Glomerular visceral epithelial cell (primary cell): ENCODE results near the gene EFL1.

Experiments
- DNase-seq: peaks from one replicate; pipeline ENCODE4 v3.0.0-alpha.2; 2016; ENCODE audit errors: extremely low spot score

EFL1 gene

GRCh38 chr15:82159922-82160321, 102.6 kb downstream of the EFL1 start:
- peak; percentile 81 for DNase-seq

DNA sequence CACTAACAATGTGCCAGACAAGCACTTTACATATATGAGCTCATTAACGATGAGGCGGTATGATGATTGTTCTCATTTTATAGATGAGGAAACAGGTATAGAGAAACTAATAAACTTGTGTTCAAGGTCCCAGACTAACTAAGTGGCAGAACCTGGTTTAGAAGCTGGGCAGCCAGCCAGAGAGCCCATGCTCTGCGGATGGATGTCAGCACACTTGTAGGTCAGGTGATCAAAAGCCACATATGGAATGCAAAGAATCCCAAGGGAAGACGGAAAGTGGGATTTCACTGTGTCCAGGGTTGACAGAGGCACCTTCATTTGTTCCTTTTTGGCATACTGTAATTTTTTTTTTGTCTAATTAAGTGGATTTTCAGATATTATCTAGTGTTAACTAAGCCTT, 103.7 kb downstream of the EFL1 start:
- peak; percentile 78 for DNase-seq

GRCh38 chr15:82150645-82151044, 111.9 kb downstream of the EFL1 start:
- DNase-seq: no peak

GRCh38 chr15:82146990-82147461, 115.5 kb downstream of the EFL1 start:
- DNase-seq: peak; percentile 78

- DNase-seq: no peak
These were observed 116.0 kb downstream of the EFL1 start for GRCh38 chr15:82146576-82146975.

DNA sequence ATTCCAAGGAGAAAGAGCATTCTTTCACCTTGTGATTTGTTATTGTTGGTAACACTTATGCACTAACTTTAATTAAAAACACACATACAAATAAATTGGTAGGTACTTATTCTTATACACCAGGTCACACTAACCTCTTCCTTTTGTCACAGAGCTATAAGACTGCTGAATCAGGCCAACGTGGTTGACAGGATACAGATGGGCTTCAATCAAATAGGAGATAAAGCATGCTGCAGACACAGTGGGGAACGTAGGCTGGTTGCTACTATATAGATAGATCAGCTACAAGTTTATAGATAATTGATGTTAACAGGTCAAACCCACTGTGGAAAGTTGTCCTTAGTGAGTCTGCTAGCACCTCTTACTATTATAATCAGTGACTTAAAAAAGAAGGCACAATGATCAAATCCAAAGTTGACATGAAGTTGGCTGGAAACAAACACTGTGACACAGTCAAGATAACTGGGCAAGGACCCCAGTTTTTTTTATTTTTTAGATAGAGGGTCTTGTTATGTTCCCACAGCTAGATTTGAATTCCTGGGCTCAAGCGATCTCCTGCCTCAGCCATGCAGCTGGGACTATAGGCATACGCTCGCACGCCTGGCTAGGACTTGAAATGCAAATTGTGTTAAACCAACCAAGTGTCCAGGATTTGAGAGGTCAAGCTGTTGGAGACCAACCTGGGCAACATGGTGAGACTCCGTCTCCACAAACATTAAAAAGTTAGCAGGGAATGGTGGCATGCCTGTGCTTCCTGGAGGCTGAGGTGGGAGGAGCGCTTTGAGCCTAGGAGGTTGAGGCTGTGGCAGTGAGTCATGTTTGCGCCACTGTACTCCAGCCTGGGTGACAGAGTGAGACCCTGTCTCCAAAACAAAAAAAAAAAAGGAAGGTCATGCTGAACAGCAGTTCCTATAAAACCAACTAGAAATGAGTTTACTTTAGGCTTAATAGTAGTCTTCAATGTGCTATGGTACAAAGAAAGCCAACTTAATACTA, 118.8 kb downstream of the EFL1 start:
- DNase-seq: no peak

DNA sequence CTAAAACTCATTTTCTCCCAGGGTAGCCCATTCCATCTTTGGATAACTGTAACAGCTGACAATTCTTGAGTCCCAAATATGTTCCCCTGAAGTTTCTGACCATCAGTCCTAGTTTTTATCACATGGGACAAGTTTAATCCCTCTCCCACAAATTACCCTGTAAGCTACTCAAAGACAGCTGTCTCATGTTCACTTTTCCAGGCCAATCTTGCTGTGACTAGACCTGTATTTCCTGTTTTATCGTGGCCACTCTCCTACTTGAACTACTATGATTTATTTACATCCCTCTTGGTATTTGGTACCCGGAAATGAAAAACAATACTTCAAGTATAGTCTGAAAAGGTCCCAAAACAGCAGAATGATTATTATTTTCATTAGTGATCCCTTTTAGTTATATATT, 121.6 kb downstream of the EFL1 start:
- DNase-seq: no peak

- DNase-seq: peak; percentile 51
These were observed 122.7 kb downstream of the EFL1 start for GRCh38 chr15:82139823-82140268.

DNA sequence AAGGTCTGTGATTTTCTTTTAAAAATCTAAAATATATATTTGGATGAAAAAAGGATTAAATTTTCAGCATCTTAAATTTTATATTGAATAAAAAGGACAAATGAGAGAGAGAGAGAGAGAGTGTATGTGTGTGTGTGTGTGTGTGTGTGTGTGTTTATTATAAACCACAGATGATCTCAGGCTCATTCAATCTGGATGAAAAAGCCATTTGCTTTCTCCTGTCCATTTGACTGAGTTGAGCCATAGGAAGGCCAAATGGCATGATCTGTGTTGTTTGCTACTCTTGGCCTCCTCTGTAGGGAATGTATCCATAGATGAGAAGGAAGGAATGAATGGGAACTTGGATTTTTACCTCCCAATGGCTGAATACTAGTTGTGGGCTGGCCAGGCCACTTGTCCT, 124.2 kb downstream of the EFL1 start:
- no peak for DNase-seq

- DNase-seq: peak; percentile 33
These were observed 125.3 kb downstream of the EFL1 start for GRCh38 chr15:82137261-82137660.

GRCh38 chr15:82136120-82136519, 126.4 kb downstream of the EFL1 start:
- no peak for DNase-seq

DNA sequence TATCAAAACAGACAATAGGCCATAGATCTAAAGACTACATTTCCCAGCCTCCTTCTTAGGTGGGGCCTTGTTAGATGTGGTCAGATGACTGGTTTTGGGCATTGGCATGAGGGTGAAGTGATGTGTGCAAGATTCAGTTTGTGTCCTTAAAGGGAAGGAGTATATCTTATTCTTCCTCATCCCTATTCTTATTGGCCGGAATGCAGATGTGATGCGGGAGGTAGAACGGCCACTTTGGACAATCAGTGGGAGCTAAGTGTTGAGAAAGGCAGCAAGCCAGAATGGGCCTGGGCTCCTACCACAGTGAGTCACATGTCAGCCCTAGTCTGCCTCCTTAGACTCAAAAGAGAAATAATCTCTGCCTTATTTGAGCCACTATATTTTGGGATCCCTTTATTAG, 126.9 kb downstream of the EFL1 start:
- peak; percentile 62 for DNase-seq

- DNase-seq: no peak
These were observed 128.1 kb downstream of the EFL1 start for GRCh38 chr15:82134461-82134860.

- no peak for DNase-seq
These were observed 129.3 kb downstream of the EFL1 start for GRCh38 chr15:82133251-82133650.

GRCh38 chr15:82132742-82133141, 129.8 kb downstream of the EFL1 start:
- peak; percentile 85 for DNase-seq

DNA sequence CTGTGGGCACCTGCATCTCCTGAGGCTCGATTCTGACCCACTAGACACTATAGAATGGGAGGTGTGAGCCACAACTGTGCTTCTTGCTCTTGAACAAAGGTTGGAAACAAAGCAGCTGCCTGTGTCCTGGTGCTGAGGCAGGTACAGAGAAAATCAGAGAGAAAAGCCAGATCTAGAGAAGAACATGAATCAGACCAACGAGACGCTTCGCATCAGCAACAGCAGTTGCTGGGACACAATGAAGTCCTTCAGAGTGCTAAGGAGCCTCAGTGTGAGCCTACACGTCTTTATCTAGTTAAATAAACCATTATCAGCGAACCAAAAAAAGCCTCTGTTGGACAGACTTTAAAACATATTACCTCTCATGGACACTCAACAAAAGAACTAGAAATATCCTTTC, 130.4 kb downstream of the EFL1 start:
- no peak for DNase-seq

- DNase-seq: no peak
These were observed 132.3 kb downstream of the EFL1 start for GRCh38 chr15:82130248-82130647.

DNA sequence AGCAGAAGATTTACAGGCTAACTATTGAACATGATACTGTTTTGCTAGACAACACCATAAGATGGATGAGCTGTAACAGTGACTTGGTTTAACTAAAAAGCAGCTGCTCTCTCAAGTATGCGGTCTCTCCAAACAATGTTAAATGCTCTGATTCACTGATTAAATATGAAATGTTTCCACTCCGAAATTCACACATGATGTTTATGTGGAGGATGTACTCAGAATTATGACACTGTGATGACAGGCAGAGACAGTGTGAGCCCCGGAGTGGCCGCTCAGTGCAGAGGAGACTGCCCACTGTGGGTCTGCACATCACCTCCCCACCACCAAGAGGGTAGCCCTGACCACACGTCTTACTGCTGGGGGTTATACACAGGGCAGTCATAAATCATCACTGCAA, 132.8 kb downstream of the EFL1 start:
- DNase-seq: peak; percentile 87

DNA sequence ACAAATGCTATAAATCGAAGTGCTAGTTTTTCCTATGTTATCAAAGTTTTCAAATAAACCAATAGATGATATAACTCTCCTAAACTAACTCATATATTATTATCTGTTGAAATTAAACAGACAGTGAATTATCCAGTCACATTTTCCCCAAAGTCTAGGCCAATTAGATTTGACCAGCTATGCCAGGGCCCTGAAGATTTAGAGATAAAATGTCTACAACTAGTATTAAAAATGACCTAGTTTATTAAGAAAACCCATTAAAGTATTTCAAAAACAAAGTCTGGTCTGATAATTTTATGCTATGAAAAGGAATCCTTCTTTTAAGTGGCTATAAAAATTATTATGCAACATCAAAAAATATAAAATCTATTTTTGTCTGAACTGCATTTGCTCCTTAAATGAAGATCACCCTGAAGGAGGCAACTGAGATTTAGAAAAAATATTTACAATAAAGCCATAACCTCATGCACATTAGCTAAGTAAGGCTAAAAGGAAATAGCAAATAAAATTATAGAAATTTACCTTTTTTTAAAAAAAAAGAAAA, 133.3 kb downstream of the EFL1 start:
- no peak for DNase-seq

DNA sequence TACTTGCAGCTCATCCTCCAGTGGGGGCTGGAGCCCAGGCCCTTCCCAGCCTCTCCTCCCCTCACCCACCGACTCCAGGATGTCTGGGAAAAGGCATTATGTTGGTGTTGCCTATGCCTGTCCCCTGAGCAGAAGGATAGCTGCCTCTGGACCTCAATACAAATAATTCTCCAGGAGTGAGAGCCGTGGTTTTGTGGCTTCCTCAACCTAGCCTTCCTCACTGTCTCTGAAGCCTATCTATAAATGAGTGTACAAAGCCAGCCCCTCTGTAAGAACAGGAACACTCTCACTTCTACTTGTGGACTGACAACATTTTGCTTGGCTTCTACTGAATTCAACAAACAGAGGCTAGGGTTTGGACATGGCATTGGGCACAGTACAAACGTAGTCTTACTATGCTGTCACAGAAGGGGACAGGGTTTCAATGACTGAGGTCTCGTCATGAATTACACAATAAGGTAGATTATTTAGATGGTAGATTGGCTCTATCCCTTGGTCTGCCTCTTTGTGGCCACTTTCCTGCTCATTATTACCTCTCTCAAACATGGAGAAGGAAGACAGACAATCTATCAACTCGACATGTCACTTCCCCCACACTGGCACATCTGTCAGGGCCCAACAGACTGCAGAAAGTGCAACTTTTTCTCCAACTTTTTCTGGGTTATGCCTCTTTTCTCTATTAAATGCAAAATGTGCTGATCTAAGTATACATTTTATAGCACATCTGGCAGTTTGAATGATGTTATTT, 134.0 kb downstream of the EFL1 start:
- DNase-seq: peak; percentile 46

- DNase-seq: no peak
These were observed 135.0 kb downstream of the EFL1 start for GRCh38 chr15:82127581-82127980.

GRCh38 chr15:82126346-82126745, 136.2 kb downstream of the EFL1 start:
- DNase-seq: no peak
